ENCODE data around the gene RPL36. TPM values are rescaled to one million over a fixed set of nuclear protein-coding genes. Genes with fewer than 3 reads are reported as not detected.
"Not testable (repeated sequence)": the region's sequence is repeated elsewhere in the genome, so short reads cannot be mapped to it uniquely, and the experiment has no call there.

The RPL36 gene
- total RNA-seq, 6 experiments from 2014 or later = 712 to 903 (median 850) TPM

- peak; percentile 86 for TF ChIP-seq CTCF (IDR thresholded peaks at IDR 0.05)
- peaks cover 12% of the 10 kb centered on the region; the same call in 1 of the 2 replicates for H3K36me3 Mint-ChIP-seq (ENCODE audit: low read depth)
- peak within 1 kb of the TSS; percentile 99 for H3K27ac Mint-ChIP-seq
- no peaks in the 10 kb centered on the region for H3K9me3 Mint-ChIP-seq
- peak; percentile 98 for DNase-seq
- peak within 1 kb of the TSS; percentile 97 for H3K4me3 Mint-ChIP-seq
- peaks cover 3% of the 10 kb centered on the region for H3K27me3 Mint-ChIP-seq (ENCODE audit: insufficient read depth)
- peaks cover 27% of the 10 kb centered on the region for H3K4me1 Mint-ChIP-seq (ENCODE audit: low read depth)
Observed at GRCh38 chr19:5719961-5720790, 30.1 kb downstream of the RPL36 start, which contains the start of the genes CATSPERD and LONP1. Gene CATSPERD (plus strand): TSS chr19:5720637. CDS start chr19:5720738, 101 bp downstream. Gene LONP1 (minus strand): TSS chr19:5720146. CDS start chr19:5720132, 14 bp downstream.

GRCh38 chr19:5727453-5728050 lies 37.5 kb downstream of the RPL36 start:
- no peak overlapping the region for H3K27ac Mint-ChIP-seq
- no peak overlapping the region for H3K4me3 Mint-ChIP-seq
- DNase-seq = no peak
- H3K9me3 Mint-ChIP-seq = peaks cover 4% of the 10 kb centered on the region; the same call in 1 of the 2 replicates
- no peaks in the 10 kb centered on the region for H3K36me3 Mint-ChIP-seq (ENCODE audit: low read depth)
- H3K4me1 Mint-ChIP-seq (ENCODE audit: low read depth) = no peaks in the 10 kb centered on the region
- H3K27me3 Mint-ChIP-seq (ENCODE audit: insufficient read depth) = peaks cover 3% of the 10 kb centered on the region
- no peak for TF ChIP-seq CTCF (IDR thresholded peaks at IDR 0.05)

- not testable (repeated sequence) for H3K4me3 Mint-ChIP-seq; DNase-seq; H3K36me3 Mint-ChIP-seq (ENCODE audit: low read depth); H3K4me1 Mint-ChIP-seq (ENCODE audit: low read depth); H3K27ac Mint-ChIP-seq; H3K9me3 Mint-ChIP-seq; H3K27me3 Mint-ChIP-seq (ENCODE audit: insufficient read depth)
Observed at GRCh38 chr19:5733172-5733571, 43.1 kb downstream of the RPL36 start.

- no peak overlapping the region for H3K4me3 Mint-ChIP-seq
- TF ChIP-seq CTCF (IDR thresholded peaks at IDR 0.05) = no peak
- H3K4me1 Mint-ChIP-seq (ENCODE audit: low read depth) = no peaks in the 10 kb centered on the region
- peaks cover 5% of the 10 kb centered on the region for H3K27me3 Mint-ChIP-seq (ENCODE audit: insufficient read depth)
- H3K9me3 Mint-ChIP-seq = no peaks in the 10 kb centered on the region
- DNase-seq = peak; percentile 6
- no peak overlapping the region for H3K27ac Mint-ChIP-seq
- no peaks in the 10 kb centered on the region for H3K36me3 Mint-ChIP-seq (ENCODE audit: low read depth)
Observed at GRCh38 chr19:5738423-5738822, 48.3 kb downstream of the RPL36 start.

Other genes with a start within 250 kb of the RPL36 start
- not detected for gene ZNRF4, start 234.9 kb upstream of the RPL36 start, total RNA-seq (2021; fragmentation: NEBNext Ultra II Directional; extraction: Animal tissue kit (Norgen Biotek cat#: 25700))
- gene TINCR, start 122.3 kb upstream of the RPL36 start, total RNA-seq (2021; fragmentation: NEBNext Ultra II Directional; extraction: Animal tissue kit (Norgen Biotek cat#: 25700)) = under 1 TPM in 5 of 6 experiments, not detected in 1; 0.05 to 0.34 (median 0.13) TPM
- gene SAFB2, start 67.5 kb upstream of the RPL36 start, total RNA-seq (2021; fragmentation: NEBNext Ultra II Directional; extraction: Animal tissue kit (Norgen Biotek cat#: 25700)) = 10 to 100 TPM; 30.4 to 41.8 (median 37.3) TPM
- gene SAFB, start 67.2 kb upstream of the RPL36 start, total RNA-seq (2021; fragmentation: NEBNext Ultra II Directional; extraction: Animal tissue kit (Norgen Biotek cat#: 25700)) = 10 to 100 TPM; 41.7 to 53.6 (median 49.3) TPM
- gene MICOS13, start 9.8 kb upstream of the RPL36 start, total RNA-seq (2021; fragmentation: NEBNext Ultra II Directional; extraction: Animal tissue kit (Norgen Biotek cat#: 25700)) = 10 to 100 TPM; 77.9 to 91.6 (median 80.1) TPM
- 1 to 10 TPM; 3.5 to 9.1 (median 4.5) TPM for gene HSD11B1L, start 9.3 kb upstream of the RPL36 start, total RNA-seq (2021; fragmentation: NEBNext Ultra II Directional; extraction: Animal tissue kit (Norgen Biotek cat#: 25700))
- 10 to 100 TPM; 67.9 to 86.0 (median 72.9) TPM for gene LONP1, start 29.9 kb downstream of the RPL36 start, total RNA-seq (2021; fragmentation: NEBNext Ultra II Directional; extraction: Animal tissue kit (Norgen Biotek cat#: 25700))
- gene CATSPERD, start 30.3 kb downstream of the RPL36 start, total RNA-seq (2021; fragmentation: NEBNext Ultra II Directional; extraction: Animal tissue kit (Norgen Biotek cat#: 25700)) = not detected
- gene PRR22, start 94.5 kb downstream of the RPL36 start, total RNA-seq (2021; fragmentation: NEBNext Ultra II Directional; extraction: Animal tissue kit (Norgen Biotek cat#: 25700)) = 1 to 10 TPM in 5 of 6 experiments, under 1 TPM in 1; 0.92 to 1.6 (median 1.4) TPM
- gene DUS3L, start 100.9 kb downstream of the RPL36 start, total RNA-seq (2021; fragmentation: NEBNext Ultra II Directional; extraction: Animal tissue kit (Norgen Biotek cat#: 25700)) = 10 to 100 TPM; 15.6 to 20.5 (median 18.3) TPM
- not detected for gene NRTN, start 114.8 kb downstream of the RPL36 start, total RNA-seq (2021; fragmentation: NEBNext Ultra II Directional; extraction: Animal tissue kit (Norgen Biotek cat#: 25700))
- gene FUT6, start 149.4 kb downstream of the RPL36 start, total RNA-seq (2021; fragmentation: NEBNext Ultra II Directional; extraction: Animal tissue kit (Norgen Biotek cat#: 25700)) = not detected
- gene FUT3, start 161.2 kb downstream of the RPL36 start, total RNA-seq (2021; fragmentation: NEBNext Ultra II Directional; extraction: Animal tissue kit (Norgen Biotek cat#: 25700)) = not detected
- gene FUT5, start 180.2 kb downstream of the RPL36 start, total RNA-seq (2021; fragmentation: NEBNext Ultra II Directional; extraction: Animal tissue kit (Norgen Biotek cat#: 25700)) = not detected
- 100 to 1,000 TPM; 277 to 334 (median 300) TPM for gene NDUFA11, start 213.5 kb downstream of the RPL36 start, total RNA-seq (2021; fragmentation: NEBNext Ultra II Directional; extraction: Animal tissue kit (Norgen Biotek cat#: 25700))
- gene VMAC, start 214.6 kb downstream of the RPL36 start, total RNA-seq (2021; fragmentation: NEBNext Ultra II Directional; extraction: Animal tissue kit (Norgen Biotek cat#: 25700)) = 1 to 10 TPM; 1.8 to 2.4 (median 1.9) TPM
- gene CAPS, start 224.0 kb downstream of the RPL36 start, total RNA-seq (2021; fragmentation: NEBNext Ultra II Directional; extraction: Animal tissue kit (Norgen Biotek cat#: 25700)) = 1 to 10 TPM; 2.2 to 2.7 (median 2.3) TPM

All from HFFc6 (cell line).